ENCODE data around the gene LEMD2.

DNA sequence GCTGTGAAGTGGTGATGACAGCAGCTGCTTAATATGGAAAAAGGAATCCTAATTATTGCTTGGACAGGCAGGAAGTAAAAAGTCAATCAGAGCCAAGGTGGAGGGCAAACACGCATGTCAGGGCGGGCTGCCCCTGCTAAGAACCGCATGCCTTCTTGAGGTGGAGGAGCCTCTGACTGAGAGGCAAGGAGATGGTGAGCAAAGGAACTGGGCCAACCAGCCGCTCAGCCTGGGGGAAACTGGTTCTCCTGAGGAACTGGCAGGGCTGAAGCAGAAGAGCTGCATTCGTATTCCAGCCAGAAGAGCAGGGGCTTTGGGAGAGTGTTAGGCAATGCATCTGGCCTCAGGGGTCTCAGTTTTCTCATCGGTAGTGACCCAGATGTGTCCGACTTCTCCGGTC, 28.0 kb upstream of the LEMD2 start:
- TF ChIP-seq CTCF (IDR thresholded peaks at IDR 0.05 in 2 of 3, conservative IDR thresholded peaks at IDR 0.05 in 1 of 3; ENCODE audit: borderline replicate concordance in 1 of 3, insufficient read depth in 1 of 3, low read depth in 2 of 3, low read length in 2 of 3) (no peak), POLR2AphosphoS5 (IDR thresholded peaks at IDR 0.05; ENCODE audit: low read depth, low read length) (no peak), YY1 (IDR thresholded peaks at IDR 0.05; ENCODE audit: extremely low read depth, insufficient replicate concordance, low read depth, low read length) (no peak), TCF7L2 (IDR thresholded peaks at IDR 0.05; ENCODE audit: borderline replicate concordance, extremely low read depth, insufficient read depth, insufficient read length) (no peak), JUND (IDR thresholded peaks at IDR 0.05) (no peak), EZH2phosphoT487 (IDR thresholded peaks at IDR 0.05; ENCODE audit: borderline replicate concordance) (no peak), POLR2A (IDR thresholded peaks at IDR 0.05; ENCODE audit: borderline replicate concordance, extremely low read depth, insufficient read depth, insufficient read length) (no peak), MAX (IDR thresholded peaks at IDR 0.05) (no peak), SP1 (IDR thresholded peaks at IDR 0.05; ENCODE audit: low read depth) (no peak), CEBPB (IDR thresholded peaks at IDR 0.05; ENCODE audit: low read depth) (no peak), RAD21 (IDR thresholded peaks at IDR 0.05; ENCODE audit: low read depth) (no peak)
- TF ChIP-seq, protein P1, sequence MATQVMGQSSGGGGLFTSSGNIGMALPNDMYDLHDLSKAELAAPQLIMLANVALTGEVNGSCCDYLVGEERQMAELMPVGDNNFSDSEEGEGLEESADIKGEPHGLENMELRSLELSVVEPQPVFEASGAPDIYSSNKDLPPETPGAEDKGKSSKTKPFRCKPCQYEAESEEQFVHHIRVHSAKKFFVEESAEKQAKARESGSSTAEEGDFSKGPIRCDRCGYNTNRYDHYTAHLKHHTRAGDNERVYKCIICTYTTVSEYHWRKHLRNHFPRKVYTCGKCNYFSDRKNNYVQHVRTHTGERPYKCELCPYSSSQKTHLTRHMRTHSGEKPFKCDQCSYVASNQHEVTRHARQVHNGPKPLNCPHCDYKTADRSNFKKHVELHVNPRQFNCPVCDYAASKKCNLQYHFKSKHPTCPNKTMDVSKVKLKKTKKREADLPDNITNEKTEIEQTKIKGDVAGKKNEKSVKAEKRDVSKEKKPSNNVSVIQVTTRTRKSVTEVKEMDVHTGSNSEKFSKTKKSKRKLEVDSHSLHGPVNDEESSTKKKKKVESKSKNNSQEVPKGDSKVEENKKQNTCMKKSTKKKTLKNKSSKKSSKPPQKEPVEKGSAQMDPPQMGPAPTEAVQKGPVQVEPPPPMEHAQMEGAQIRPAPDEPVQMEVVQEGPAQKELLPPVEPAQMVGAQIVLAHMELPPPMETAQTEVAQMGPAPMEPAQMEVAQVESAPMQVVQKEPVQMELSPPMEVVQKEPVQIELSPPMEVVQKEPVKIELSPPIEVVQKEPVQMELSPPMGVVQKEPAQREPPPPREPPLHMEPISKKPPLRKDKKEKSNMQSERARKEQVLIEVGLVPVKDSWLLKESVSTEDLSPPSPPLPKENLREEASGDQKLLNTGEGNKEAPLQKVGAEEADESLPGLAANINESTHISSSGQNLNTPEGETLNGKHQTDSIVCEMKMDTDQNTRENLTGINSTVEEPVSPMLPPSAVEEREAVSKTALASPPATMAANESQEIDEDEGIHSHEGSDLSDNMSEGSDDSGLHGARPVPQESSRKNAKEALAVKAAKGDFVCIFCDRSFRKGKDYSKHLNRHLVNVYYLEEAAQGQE (IDR thresholded peaks at IDR 0.05; ENCODE audit: low read depth): no peak
